Right lobe of liver (tissue), 6 donors: ENCODE results near the gene LSP1. TPM values are rescaled to one million over a fixed set of nuclear protein-coding genes. Genes with fewer than 3 reads are reported as not detected.

Experiments used
- ATAC-seq, 4 donors: fragments of 200-7000 bp; cut with Tn5 transposase; one replicate each; pipeline ENCODE4 v1.9.1; 2020; ENCODE audit warnings: mild to moderate bottlenecking in 4 of 4, moderate library complexity in 4 of 4
- DNase-seq, 3 donors: peaks; one replicate each; pipeline ENCODE4 v3.0.0-alpha.2; 2020
- H3K27ac ChIP-seq, 3 donors: fragments of 200-600 bp; one replicate each; pipeline ENCODE4 v1.8.0; 2022
- H3K27me3 ChIP-seq, 2 donors: fragments of 200-600 bp; one replicate each; pipeline ENCODE4 v1.8.0; 2022
- H3K36me3 ChIP-seq, 4 donors: fragments of 200-600 bp; sonication (generic) in 1 of 4; one replicate each; pipeline versions ENCODE4 v1.5.1 to v1.8.0; 2017 to 2022; ENCODE audit warnings: control low read depth in 1 of 4
- H3K4me1 ChIP-seq, 4 donors: fragments of 200-600 bp; sonication (generic) in 1 of 4; one replicate each; pipeline versions ENCODE4 v1.5.1 to v1.8.0; 2017 to 2022; ENCODE audit warnings: control low read depth in 1 of 4
- H3K4me3 ChIP-seq, 3 donors: fragments of 200-600 bp; one replicate each; pipeline ENCODE4 v1.8.0; 2022
- H3K9me3 ChIP-seq, 4 donors: fragments of 200-600 bp; sonication (generic) in 1 of 4; one replicate each; pipeline versions ENCODE4 v1.5.1 to v1.8.0; 2017 to 2022; ENCODE audit warnings: control low read depth in 1 of 4
- CTCF ChIP-seq, 4 donors: fragments of 200-600 bp in 3 of 4; fragments of 450-650 bp in 1 of 4; IDR thresholded peaks; one replicate each; pipeline versions ENCODE4 v1.5.1 to v1.8.0; 2016 to 2022; ENCODE audit warnings: antibody characterized with exemption in 4 of 4, mild to moderate bottlenecking in 2 of 4
- POLR2A ChIP-seq: fragments of 450-650 bp; IDR thresholded peaks from one replicate; pipeline ENCODE4 v1.6.1; 2017; ENCODE audit warnings: antibody characterized with exemption, mild to moderate bottlenecking
- WGBS: methylation state at CpG from one replicate; pipeline ENCODE4 v1.1.6; 2018; ENCODE audit warnings: low coverage, low lambda C conversion rate; ENCODE audit not compliant: insufficient coverage; ENCODE audit errors: missing lambda C conversion rate; 5-methylcytosine and 5-hydroxymethylcytosine counted together
- intact Hi-C, 2 donors: fragments of 100-400 bp; cut with DNase I; formaldehyde crosslinking; loops; one replicate each; pipeline versions ENCODE4 v1.11.2 to v1.14.1; 2022
- total RNA-seq, 6 experiments: library from RNA; depleted of rRNA in 2 of 6; stranded (reverse); fragments of >200 nt in 2 of 6; fragmentation: NEBNext Ultra II Directional in 3 of 6; extraction: Animal tissue kit (Norgen Biotek cat#: 25700) in 3 of 6; gene quantifications; one replicate each; pipeline versions ENCODE4 v1.1.0 to v1.2.4, GENCODE V29; 2016 to 2023
- donor health status: DM: no; HTN: yes; CAD: no.
- donor health status: DM: no; HTN: no; CAD: no.
- donor health status: DM: no; HTN: no; CAD: no.
- donor health status: DM: no; HTN: yes; CAD: no.
- donor health status: DM: no; HTN: yes; CAD: no.

LSP1 gene
- total RNA-seq, 6 experiments from 2014 or later: 2.3 to 20.6 (median 8.8) TPM

- peak in 1 of 4 donors; percentile 3 for ATAC-seq
- TF ChIP-seq CTCF (IDR thresholded peaks at IDR 0.05) (no peak), POLR2A (no peak)
- no peaks in the 10 kb centered on the region for H3K27me3 ChIP-seq
- 8% methylated on average over 2 of the region's 33 CpGs for WGBS
- H3K4me3 ChIP-seq: no peak overlapping the region
- no peaks in the 10 kb centered on the region for H3K4me1 ChIP-seq
- no peak overlapping the region for H3K27ac ChIP-seq
- no peaks in the 10 kb centered on the region for H3K9me3 ChIP-seq
- no peaks in the 10 kb centered on the region for H3K36me3 ChIP-seq
- intact Hi-C loops: loop anchor here in 1 of 2 donors (10.0 kb wide), 1 partner anchor 55 kb away; the partner anchor contains the start of gene MRPL23
- DNase-seq: peak in 1 of 3 donors; percentile 47
Observed at GRCh38 chr11:1889941-1890855, 37.3 kb downstream of the LSP1 start.

GRCh38 chr11:1890856-1891830, 38.3 kb downstream of the LSP1 start:
- no peaks in the 10 kb centered on the region for H3K9me3 ChIP-seq
- ATAC-seq (peak in 3 of 4 donors; percentile 4 to 18 (median 18)), DNase-seq (peak in 1 of 3 donors; percentile 45)
- WGBS: no CpG with 5 or more reads among the region's 34 CpGs
- H3K27ac ChIP-seq: no peak overlapping the region
- no peaks in the 10 kb centered on the region for H3K36me3 ChIP-seq
- H3K27me3 ChIP-seq: no peaks in the 10 kb centered on the region
- no peaks in the 10 kb centered on the region for H3K4me1 ChIP-seq
- TF ChIP-seq CTCF (IDR thresholded peaks at IDR 0.05): no peak
- no peak for TF ChIP-seq POLR2A
- intact Hi-C loops: loop anchor here in 1 of 2 donors (10.0 kb wide), 1 partner anchor 54 kb away; the partner anchor contains the start of gene MRPL23
- no peak overlapping the region for H3K4me3 ChIP-seq

DNA sequence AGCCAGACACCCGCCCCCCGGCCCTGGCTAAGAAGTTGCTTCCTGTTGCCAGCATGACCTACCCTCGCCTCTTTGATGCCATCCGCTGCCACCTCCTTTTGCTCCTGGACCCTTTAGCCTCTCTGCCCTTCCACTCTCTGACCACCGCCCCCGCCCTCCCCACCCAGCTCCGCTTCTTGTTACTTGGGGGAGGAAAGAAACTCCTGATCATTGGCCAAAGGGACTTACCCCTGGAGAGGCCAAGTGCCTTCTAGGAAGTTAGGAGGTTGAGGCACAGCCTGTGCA, 38.9 kb downstream of the LSP1 start, which contains the start of gene PRR33:
Gene PRR33 (minus strand): TSS at position 65 of the 285 bp plus-strand sequence. CDS start 1,311 bp downstream, outside the sequence.
- no peak for DNase-seq
- no peak within 1 kb of the TSS for H3K27ac ChIP-seq
- no peak for ATAC-seq
- TF ChIP-seq CTCF (IDR thresholded peaks at IDR 0.05): no peak
- H3K4me1 ChIP-seq: no peaks in the 10 kb centered on the region
- intact Hi-C loops: loop anchor here in 1 of 2 donors (10.0 kb wide), 1 partner anchor 53 kb away; the partner anchor contains the start of gene MRPL23
- H3K36me3 ChIP-seq: no peaks in the 10 kb centered on the region
- no peaks in the 10 kb centered on the region for H3K9me3 ChIP-seq
- 56% methylated on average over 2 of the region's 7 CpGs for WGBS
- H3K27me3 ChIP-seq: no peaks in the 10 kb centered on the region
- H3K4me3 ChIP-seq: no peak within 1 kb of the TSS

DNA sequence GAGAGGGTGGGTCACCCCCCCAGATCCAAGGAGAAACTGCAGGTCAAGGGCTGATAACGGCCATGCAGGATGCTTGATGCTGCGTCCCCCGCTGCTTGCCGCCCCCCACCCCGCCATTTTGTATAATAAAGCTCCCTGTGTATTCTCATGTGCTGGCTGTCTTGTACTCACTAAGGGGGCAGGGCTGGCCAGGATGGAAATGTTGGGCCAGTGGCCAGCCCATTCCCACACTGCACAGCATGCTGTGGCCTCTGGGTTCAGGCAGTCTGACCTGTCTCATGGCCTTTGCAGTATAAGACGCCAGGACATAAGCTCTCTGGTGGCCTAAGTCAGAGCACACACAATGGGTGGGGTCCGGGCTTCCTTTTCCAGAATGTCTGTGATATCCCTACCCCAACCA, 39.2 kb downstream of the LSP1 start:
- no CpG with 5 or more reads among the region's 7 CpGs for WGBS
- intact Hi-C loops: loop anchor here in 1 of 2 donors (10.0 kb wide), 1 partner anchor 53 kb away; the partner anchor contains the start of gene MRPL23
- no peaks in the 10 kb centered on the region for H3K36me3 ChIP-seq
- ATAC-seq (no peak), DNase-seq (peak in 1 of 3 donors; percentile 35)
- no peak overlapping the region for H3K27ac ChIP-seq
- no peak overlapping the region for H3K4me3 ChIP-seq
- H3K9me3 ChIP-seq: no peaks in the 10 kb centered on the region
- TF ChIP-seq POLR2A (no peak), CTCF (IDR thresholded peaks at IDR 0.05) (no peak)
- H3K27me3 ChIP-seq: no peaks in the 10 kb centered on the region
- H3K4me1 ChIP-seq: no peaks in the 10 kb centered on the region
